ENCODE measurements around the gene VEGFA.

GRCh38 chr6:43809417-43810305 is 39.6 kb downstream of the VEGFA start:
- TF ChIP-seq TAF1 (IDR thresholded peaks at IDR 0.05; ENCODE audit: low read depth) (no peak), EP300 (conservative IDR thresholded peaks at IDR 0.05; ENCODE audit: poor library complexity, severe bottlenecking) (no peak), CTCF (IDR thresholded peaks at IDR 0.05; ENCODE audit: poor library complexity, severe bottlenecking) (no peak), MXI1 (conservative IDR thresholded peaks at IDR 0.05; ENCODE audit: poor library complexity, severe bottlenecking) (no peak), SMC3 (conservative IDR thresholded peaks at IDR 0.05; ENCODE audit: poor library complexity) (no peak), REST (IDR thresholded peaks at IDR 0.05; ENCODE audit: borderline replicate concordance) (no peak), RAD21 (conservative IDR thresholded peaks at IDR 0.05) (no peak), POLR2AphosphoS5 (IDR thresholded peaks at IDR 0.05) (no peak)

Measured in neural cell (in vitro differentiated cells).